HCT116 (cell line): ENCODE data around the gene ZBTB20.

Source experiments
- CTCF ChIP-seq, 3 experiments: fragments of 200-600 bp in 1 of 3; sonication (generic) in 1 of 3; IDR thresholded peaks in 2 of 3; conservative IDR thresholded peaks in 1 of 3; 2 replicates each; pipeline ENCODE4 v1.5.1; 2012 to 2017; ENCODE audit warnings: low read depth in 2 of 3, low read length in 2 of 3, antibody characterized with exemption in 1 of 3, borderline replicate concordance in 1 of 3, control low read depth in 1 of 3, mild to moderate bottlenecking in 1 of 3, mixed read lengths in 1 of 3, mixed run types in 1 of 3, moderate library complexity in 1 of 3; ENCODE audit not compliant: insufficient read depth in 1 of 3
- EGR1 ChIP-seq: IDR thresholded peaks from 2 replicates; pipeline ENCODE4 v1.6.1; 2012; ENCODE audit warnings: low read depth
- EZH2 ChIP-seq: fragments of 200-600 bp; sonication (generic); IDR thresholded peaks from 2 replicates; pipeline ENCODE4 v1.6.1; 2017; ENCODE audit warnings: antibody characterized with exemption, mixed run types
- MAX ChIP-seq: IDR thresholded peaks from 2 replicates; pipeline ENCODE4 v1.6.1; 2012
- POLR2A ChIP-seq: IDR thresholded peaks from 2 replicates; pipeline ENCODE4 v1.7.0; 2011; ENCODE audit warnings: borderline replicate concordance; ENCODE audit not compliant: insufficient read depth, insufficient read length; ENCODE audit errors: extremely low read depth
- POLR2AphosphoS5 ChIP-seq: IDR thresholded peaks from 2 replicates; pipeline ENCODE4 v1.6.1; 2011; ENCODE audit warnings: mild to moderate bottlenecking, low read depth, low read length, moderate library complexity
- TCF7L2 ChIP-seq: IDR thresholded peaks from 2 replicates; pipeline ENCODE4 v1.7.0; 2011; ENCODE audit warnings: borderline replicate concordance, inconsistent platforms; ENCODE audit not compliant: insufficient read depth, insufficient read length; ENCODE audit errors: extremely low read depth
- ZNF274 ChIP-seq: fragments of 200-500 bp; sonication (Bioruptor generic); IDR thresholded peaks from 2 replicates; pipeline ENCODE4 v1.6.1; 2014; ENCODE audit warnings: mild to moderate bottlenecking, low read depth, low read length, inconsistent platforms

GRCh38 chr3:114848082-114848481, 299.0 kb downstream of the ZBTB20 start:
- TF ChIP-seq EZH2 = no peak
- TF ChIP-seq POLR2A = no peak
- no peak for TF ChIP-seq MAX
- TF ChIP-seq POLR2AphosphoS5 = no peak
- TF ChIP-seq TCF7L2 = no peak
- TF ChIP-seq CTCF (IDR thresholded peaks at IDR 0.05 in 2 of 3, conservative IDR thresholded peaks at IDR 0.05 in 1 of 3; ENCODE audit: borderline replicate concordance in 1 of 3, insufficient read depth in 1 of 3, low read depth in 2 of 3, low read length in 2 of 3) = no peak
- TF ChIP-seq ZNF274 = no peak
- TF ChIP-seq EGR1 = no peak
